ENCODE data around the gene CROCC2.

CROCC2 gene

DNA sequence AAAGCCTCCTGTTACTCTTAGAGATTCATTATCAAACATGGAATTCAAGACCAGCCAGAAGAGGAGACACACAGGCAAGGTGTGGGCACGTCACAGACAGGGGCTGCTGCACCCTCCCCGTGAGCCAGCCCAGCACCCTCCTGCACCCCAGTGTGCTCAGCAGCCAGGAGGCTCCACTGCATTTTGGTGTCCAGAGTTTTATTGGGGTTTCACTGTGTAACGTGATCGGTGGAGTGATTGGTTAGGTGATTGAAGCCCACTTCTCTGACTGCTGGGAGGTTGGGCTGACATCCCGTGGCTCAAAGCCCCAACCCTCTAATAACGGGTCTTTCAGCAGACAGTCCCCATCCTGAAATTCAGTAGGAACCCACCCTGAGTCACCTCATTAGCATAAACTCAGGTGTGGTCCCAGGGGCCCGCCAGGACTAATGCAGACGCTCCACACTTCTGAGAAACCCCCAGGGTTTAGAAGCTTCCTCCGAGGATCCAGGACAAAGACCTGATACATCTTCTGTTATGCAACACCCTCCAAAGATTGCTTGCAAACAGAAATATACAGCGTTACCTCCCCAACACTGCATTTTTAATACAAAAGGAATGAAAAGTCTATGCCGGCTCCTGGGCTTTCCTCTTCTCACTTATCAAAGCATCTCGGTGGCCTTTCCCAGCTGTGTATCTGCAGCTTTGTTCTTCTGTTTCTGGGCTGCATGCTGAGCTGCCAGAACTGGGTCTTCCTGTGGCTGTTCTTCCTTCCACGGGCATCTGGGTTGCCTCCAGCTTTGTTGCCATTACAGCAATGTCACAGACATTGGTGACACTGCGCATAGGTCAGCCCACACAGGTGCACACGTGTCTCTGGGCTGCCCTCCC lies 48.5 kb downstream of the CROCC2 start:
- Histone ChIP-seq H3K4me1 (ENCODE audit: control extremely low read depth in 1 of 4, control insufficient read depth in 4 of 4, insufficient read depth in 4 of 4, low read length in 3 of 4) (peaks cover 0 to 3% (median 0%) of the 10 kb centered on the region in 4 experiments), H3K4me3 (ENCODE audit: control insufficient read depth in 1 of 7, extremely low read depth in 1 of 7, insufficient read depth in 4 of 7, low read depth in 2 of 7, low read length in 6 of 7) (no peak overlapping the region), H3K27me3 (replicated peaks in 2 of 5; ENCODE audit: control insufficient read depth in 4 of 5, insufficient read depth in 5 of 5, low read length in 4 of 5) (peaks cover 0 to 3% (median 0%) of the 10 kb centered on the region in 5 experiments), H3K27ac (ENCODE audit: insufficient read depth in 1 of 2, low read depth in 1 of 2, low read length in 2 of 2, poor library complexity in 1 of 2, severe bottlenecking in 2 of 2) (no peak overlapping the region), H3K36me3 (ENCODE audit: control insufficient read depth in 4 of 4, insufficient read depth in 4 of 4, low read length in 3 of 4) (no peaks in the 10 kb centered on the region), H3K9me3 (ENCODE audit: control extremely low read depth in 1 of 5, control insufficient read depth in 4 of 5, insufficient read depth in 2 of 5, low read depth in 1 of 5, low read length in 4 of 5) (no peaks in the 10 kb centered on the region)
- POLR2A ChIA-PET, result no interaction called here
- DNase-seq, result no peak
- WGBS (ENCODE audit: insufficient coverage), result 71% methylated on average over 15 of the region's 15 CpGs
- CTCF ChIA-PET, result no interaction called here

DNA sequence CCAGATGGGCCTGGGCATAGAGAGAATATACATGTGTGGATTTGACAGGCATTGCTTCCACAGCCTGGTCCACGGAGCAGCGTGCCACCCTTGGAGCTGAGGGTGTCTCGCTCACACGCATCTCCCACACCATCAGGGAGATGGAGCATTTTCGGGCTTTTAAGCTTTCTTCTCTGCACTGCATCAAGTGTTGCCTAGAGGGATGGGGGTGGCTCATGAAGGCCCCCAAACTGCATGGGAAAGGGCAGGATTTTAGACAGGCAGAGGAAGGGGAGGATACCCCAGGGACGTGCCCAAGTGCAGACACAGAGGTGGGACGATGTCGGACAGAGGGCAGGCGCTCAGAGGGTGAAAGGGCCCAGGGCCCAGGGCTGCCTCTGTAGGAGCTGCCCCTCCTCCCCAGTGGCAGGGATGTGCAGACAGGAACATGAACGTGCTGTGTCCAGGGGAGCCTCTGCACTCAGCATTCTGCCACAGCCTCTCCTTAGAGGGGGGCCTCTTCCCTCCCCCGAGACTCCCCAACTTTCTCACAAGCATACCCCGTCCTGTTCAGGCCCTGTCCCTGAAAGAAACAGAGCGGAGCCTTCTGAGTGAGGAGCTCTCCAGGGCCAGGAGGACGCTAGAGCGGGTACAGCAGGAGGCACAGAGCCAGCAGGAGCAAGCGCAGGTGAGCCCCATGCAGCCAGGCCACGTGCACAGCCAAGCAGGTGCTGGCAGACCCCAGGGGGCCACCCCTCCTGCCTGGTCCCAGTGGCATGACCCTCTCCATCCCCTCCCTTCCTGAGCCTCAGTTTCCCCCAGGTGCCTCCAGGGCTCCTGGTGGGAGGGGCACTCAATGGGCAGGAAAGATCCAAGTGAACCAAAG lies 49.4 kb downstream of the CROCC2 start:
- H3K27me3 ChIP-seq (replicated peaks in 2 of 5; ENCODE audit: control insufficient read depth in 4 of 5, insufficient read depth in 5 of 5, low read length in 4 of 5), result peaks cover 0 to 3% (median 0%) of the 10 kb centered on the region in 5 experiments
- DNase-seq, result no peak
- H3K27ac ChIP-seq (ENCODE audit: insufficient read depth in 1 of 2, low read depth in 1 of 2, low read length in 2 of 2, poor library complexity in 1 of 2, severe bottlenecking in 2 of 2), result no peak overlapping the region
- WGBS (ENCODE audit: insufficient coverage), result 95% methylated on average over 11 of the region's 17 CpGs
- H3K36me3 ChIP-seq (ENCODE audit: control insufficient read depth in 4 of 4, insufficient read depth in 4 of 4, low read length in 3 of 4), result no peaks in the 10 kb centered on the region
- H3K4me1 ChIP-seq (ENCODE audit: control extremely low read depth in 1 of 4, control insufficient read depth in 4 of 4, insufficient read depth in 4 of 4, low read length in 3 of 4), result peaks cover 0 to 7% (median 2%) of the 10 kb centered on the region in 4 experiments
- no peak overlapping the region for H3K4me3 ChIP-seq (ENCODE audit: control insufficient read depth in 1 of 7, extremely low read depth in 1 of 7, insufficient read depth in 4 of 7, low read depth in 2 of 7, low read length in 6 of 7)
- ChIA-PET POLR2A (interaction anchor here (0.9 kb wide), 1 partner anchor 25 kb away, joined by 3 read pairs; no protein-coding TSS in a partner anchor), CTCF (no interaction called here)
- no peaks in the 10 kb centered on the region for H3K9me3 ChIP-seq (ENCODE audit: control extremely low read depth in 1 of 5, control insufficient read depth in 4 of 5, insufficient read depth in 2 of 5, low read depth in 1 of 5, low read length in 4 of 5)

DNA sequence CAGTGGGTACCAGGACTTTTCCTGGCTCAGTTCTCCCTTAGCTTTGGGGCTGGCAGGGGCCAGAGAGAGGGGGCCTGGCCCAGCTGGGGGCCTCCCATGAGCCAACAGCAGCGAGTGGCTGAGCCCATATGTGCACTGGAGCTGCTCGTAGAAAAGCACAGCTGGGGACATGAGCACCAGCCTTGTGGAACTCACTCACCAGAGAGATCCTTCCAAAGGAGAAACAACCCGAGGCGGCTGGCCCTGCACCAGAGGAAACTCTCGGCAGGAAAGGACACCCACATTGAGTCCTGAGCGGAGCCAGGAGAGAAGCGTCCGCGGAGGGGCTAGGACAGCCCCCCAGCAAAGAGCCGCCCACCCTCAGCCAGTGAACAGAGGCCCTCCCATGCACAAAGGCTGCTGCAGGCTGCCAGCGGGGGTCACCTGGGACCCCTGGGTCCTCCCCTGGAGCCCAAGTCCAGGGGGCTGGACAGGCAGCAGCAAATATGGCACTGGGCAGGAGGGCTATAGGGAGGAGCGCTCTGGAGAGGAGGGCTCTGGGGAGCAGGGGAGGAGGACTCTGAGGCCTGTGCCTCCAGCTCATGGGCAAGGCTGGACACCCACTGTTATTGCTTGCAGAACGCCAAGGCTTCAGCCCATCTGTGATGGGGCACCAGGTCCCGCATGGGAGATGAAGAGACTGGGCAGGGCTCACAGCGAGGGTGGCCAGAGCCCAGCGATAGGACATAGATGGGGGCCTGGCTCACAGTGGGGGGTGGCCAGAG lies 50.2 kb downstream of the CROCC2 start:
- ChIA-PET CTCF (no interaction called here), POLR2A (interaction anchor here (0.5 to 0.9 kb wide), 2 partner anchors 26 to 155 kb away, joined by 3 read pairs; no protein-coding TSS in a partner anchor)
- Histone ChIP-seq H3K4me1 (ENCODE audit: control extremely low read depth in 1 of 4, control insufficient read depth in 4 of 4, insufficient read depth in 4 of 4, low read length in 3 of 4) (peaks cover 0 to 14% (median 6%) of the 10 kb centered on the region in 4 experiments), H3K27ac (ENCODE audit: insufficient read depth in 1 of 2, low read depth in 1 of 2, low read length in 2 of 2, poor library complexity in 1 of 2, severe bottlenecking in 2 of 2) (no peak overlapping the region), H3K27me3 (replicated peaks in 2 of 5; ENCODE audit: control insufficient read depth in 4 of 5, insufficient read depth in 5 of 5, low read length in 4 of 5) (peaks cover 0 to 3% (median 0%) of the 10 kb centered on the region in 5 experiments), H3K9me3 (ENCODE audit: control extremely low read depth in 1 of 5, control insufficient read depth in 4 of 5, insufficient read depth in 2 of 5, low read depth in 1 of 5, low read length in 4 of 5) (no peaks in the 10 kb centered on the region), H3K4me3 (ENCODE audit: control insufficient read depth in 1 of 7, extremely low read depth in 1 of 7, insufficient read depth in 4 of 7, low read depth in 2 of 7, low read length in 6 of 7) (no peak overlapping the region), H3K36me3 (ENCODE audit: control insufficient read depth in 4 of 4, insufficient read depth in 4 of 4, low read length in 3 of 4) (no peaks in the 10 kb centered on the region)
- 94% methylated on average over 15 of the region's 16 CpGs for WGBS (ENCODE audit: insufficient coverage)
- DNase-seq, result no peak

DNA sequence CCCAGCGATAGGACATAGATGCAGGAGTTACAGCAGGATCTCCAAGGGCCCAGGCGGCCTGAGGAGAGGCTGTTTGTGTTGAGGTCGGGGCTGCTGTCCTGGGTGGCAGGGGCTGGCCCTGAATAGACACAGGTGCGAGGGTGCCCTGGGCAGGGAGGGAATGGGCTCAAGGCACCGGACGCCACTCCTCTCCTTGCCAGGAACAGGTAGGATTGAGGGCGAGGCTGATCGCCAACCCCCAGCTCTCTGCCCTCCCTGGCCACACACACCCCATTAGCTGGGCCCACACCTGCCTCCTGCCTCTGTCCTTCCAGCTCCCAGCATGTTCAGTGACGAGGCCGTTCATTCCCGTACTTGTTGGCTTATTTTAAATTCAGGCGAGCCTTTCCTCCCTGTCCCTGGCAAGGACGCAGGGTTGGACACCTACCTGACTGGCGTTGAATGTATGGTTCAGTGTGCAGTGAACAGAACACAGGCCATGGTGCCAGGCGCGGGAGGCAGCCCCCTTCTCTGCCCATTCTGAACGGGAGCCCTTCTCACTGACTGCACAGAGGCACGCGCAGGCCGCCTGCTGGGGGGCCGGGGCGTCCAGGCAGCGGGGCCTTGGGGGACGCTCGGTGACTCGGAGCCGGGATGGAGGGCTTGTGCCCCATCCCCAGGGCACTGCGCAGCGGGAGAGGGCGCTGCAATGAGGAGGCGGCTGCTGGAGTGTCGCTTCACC lies 51.0 kb downstream of the CROCC2 start:
- H3K27ac ChIP-seq (ENCODE audit: insufficient read depth in 1 of 2, low read depth in 1 of 2, low read length in 2 of 2, poor library complexity in 1 of 2, severe bottlenecking in 2 of 2), result no peak overlapping the region
- POLR2A ChIA-PET, result interaction anchor here (0.5 kb wide), 1 partner anchor 154 kb away, joined by 3 read pairs; no protein-coding TSS in a partner anchor
- H3K4me3 ChIP-seq (ENCODE audit: control insufficient read depth in 1 of 7, extremely low read depth in 1 of 7, insufficient read depth in 4 of 7, low read depth in 2 of 7, low read length in 6 of 7), result no peak overlapping the region
- DNase-seq, result no peak
- peaks cover 0 to 15% (median 6%) of the 10 kb centered on the region in 4 experiments for H3K4me1 ChIP-seq (ENCODE audit: control extremely low read depth in 1 of 4, control insufficient read depth in 4 of 4, insufficient read depth in 4 of 4, low read length in 3 of 4)
- peaks cover 0 to 3% (median 0%) of the 10 kb centered on the region in 5 experiments for H3K27me3 ChIP-seq (replicated peaks in 2 of 5; ENCODE audit: control insufficient read depth in 4 of 5, insufficient read depth in 5 of 5, low read length in 4 of 5)
- no peaks in the 10 kb centered on the region for H3K9me3 ChIP-seq (ENCODE audit: control extremely low read depth in 1 of 5, control insufficient read depth in 4 of 5, insufficient read depth in 2 of 5, low read depth in 1 of 5, low read length in 4 of 5)
- no peaks in the 10 kb centered on the region for H3K36me3 ChIP-seq (ENCODE audit: control insufficient read depth in 4 of 4, insufficient read depth in 4 of 4, low read length in 3 of 4)
- CTCF ChIA-PET, result interaction anchor here (1.2 kb wide), 1 partner anchor 27 kb away, joined by 3 read pairs; no protein-coding TSS in a partner anchor
- 97% methylated on average over 30 of the region's 32 CpGs for WGBS (ENCODE audit: insufficient coverage)

DNA sequence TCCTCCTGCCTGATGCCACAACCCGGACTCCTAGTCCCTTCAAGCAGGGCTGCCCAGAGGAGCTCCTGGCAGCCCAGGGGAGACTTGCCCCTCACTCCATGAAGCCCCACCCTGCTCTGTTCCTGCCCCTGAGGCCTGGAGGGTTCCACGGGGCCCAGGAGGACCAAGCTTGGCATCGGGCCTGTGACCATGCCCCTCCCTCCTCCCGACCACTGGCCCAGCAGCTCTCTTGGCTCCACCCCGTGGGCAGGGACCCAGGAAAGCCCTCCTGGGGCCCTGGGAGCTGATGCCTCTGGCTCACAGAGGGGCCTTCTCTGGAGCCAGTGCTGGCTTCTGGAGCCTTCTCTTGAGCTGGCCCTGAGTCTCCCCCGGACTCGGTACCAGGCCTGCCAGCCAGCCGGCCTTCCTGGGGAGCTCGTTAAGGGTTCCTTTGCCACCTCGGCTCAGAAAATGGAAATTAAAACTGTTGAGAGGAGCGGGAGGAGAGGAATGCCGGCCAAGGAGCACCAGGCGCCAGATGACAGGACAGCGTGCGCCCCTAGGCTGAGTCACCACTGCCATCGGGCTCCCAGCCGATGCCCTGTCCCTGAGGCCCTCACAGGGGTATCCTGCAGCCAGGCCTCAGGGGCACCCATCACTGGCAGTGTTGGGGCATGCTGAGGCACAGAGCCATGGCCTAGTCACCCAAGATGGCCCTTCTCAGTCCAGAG lies 51.7 kb downstream of the CROCC2 start:
- Histone ChIP-seq H3K9me3 (ENCODE audit: control extremely low read depth in 1 of 5, control insufficient read depth in 4 of 5, insufficient read depth in 2 of 5, low read depth in 1 of 5, low read length in 4 of 5) (no peaks in the 10 kb centered on the region), H3K36me3 (ENCODE audit: control insufficient read depth in 4 of 4, insufficient read depth in 4 of 4, low read length in 3 of 4) (no peaks in the 10 kb centered on the region), H3K27ac (ENCODE audit: insufficient read depth in 1 of 2, low read depth in 1 of 2, low read length in 2 of 2, poor library complexity in 1 of 2, severe bottlenecking in 2 of 2) (no peak overlapping the region), H3K4me1 (ENCODE audit: control extremely low read depth in 1 of 4, control insufficient read depth in 4 of 4, insufficient read depth in 4 of 4, low read length in 3 of 4) (peaks cover 0 to 15% (median 6%) of the 10 kb centered on the region in 4 experiments), H3K27me3 (replicated peaks in 2 of 5; ENCODE audit: control insufficient read depth in 4 of 5, insufficient read depth in 5 of 5, low read length in 4 of 5) (peaks cover 0 to 3% (median 0%) of the 10 kb centered on the region in 5 experiments), H3K4me3 (ENCODE audit: control insufficient read depth in 1 of 7, extremely low read depth in 1 of 7, insufficient read depth in 4 of 7, low read depth in 2 of 7, low read length in 6 of 7) (no peak overlapping the region)
- CTCF ChIA-PET, result interaction anchor here (1.2 kb wide), 1 partner anchor 26 kb away, joined by 3 read pairs; no protein-coding TSS in a partner anchor
- POLR2A ChIA-PET, result no interaction called here
- 93% methylated on average over 14 of the region's 17 CpGs for WGBS (ENCODE audit: insufficient coverage)
- no peak for DNase-seq
